B cell (primary cell): ENCODE results near the gene ZNF611. TPM values are rescaled to one million over a fixed set of nuclear protein-coding genes. Genes with fewer than 3 reads are reported as not detected.

Experiments used
- ATAC-seq: fragments of 200-7000 bp; cut with Tn5 transposase; one replicate; pipeline ENCODE4 v1.10.0; 2021; ENCODE audit warnings: low read depth, mild to moderate bottlenecking, moderate number of reproducible peaks, moderate library complexity
- CTCF ChIA-PET: fragments of 350-600 bp; sonication (Branson Sonifier 250); formaldehyde crosslinking; loops from one replicate; lab custom pipeline; 2021; ENCODE audit warnings: antibody characterized with exemption, inconsistent platforms; lab: Charles Lee
- POLR2A ChIA-PET: fragments of 350-600 bp; sonication (Branson Sonifier 250); formaldehyde crosslinking; loops from one replicate; lab custom pipeline; 2021; ENCODE audit warnings: antibody characterized with exemption; lab: Charles Lee
- DNase-seq: peaks from one replicate; pipeline ENCODE4 v3.0.0; 2013
- H2AFZ ChIP-seq: 2 replicates; pipeline ENCODE4 v1.6.1; 2012; ENCODE audit warnings: mild to moderate bottlenecking, low read depth, low read length; ENCODE audit not compliant: insufficient read depth, poor library complexity, severe bottlenecking
- H3K27ac ChIP-seq, 2 donors: 1 replicate in 1 of 2; 2 replicates in 1 of 2; pipeline ENCODE4 v1.5.1; 2012 to 2013; ENCODE audit warnings: low read length in 2 of 2, mild to moderate bottlenecking in 2 of 2, moderate library complexity in 1 of 2
- H3K27me3 ChIP-seq, 4 experiments: fragments of 200-600 bp in 1 of 4; sonication (generic) in 1 of 4; replicated peaks in 1 of 4; 1 replicate in 2 of 4; 2 replicates in 2 of 4; pipeline versions ENCODE4 v1.6.1 to v1.7.0; 2013 to 2016; ENCODE audit warnings: low read length in 3 of 4, mild to moderate bottlenecking in 2 of 4, mixed read lengths in 1 of 4, moderate library complexity in 1 of 4; ENCODE audit not compliant: insufficient read depth in 4 of 4, control insufficient read depth in 3 of 4; ENCODE audit errors: control extremely low read depth in 1 of 4
- H3K36me3 ChIP-seq, 2 experiments: replicated peaks in 1 of 2; 1 replicate in 1 of 2; 2 replicates in 1 of 2; pipeline versions ENCODE4 v1.6.1 to v1.7.1; 2013; ENCODE audit warnings: low read length in 1 of 2; ENCODE audit not compliant: insufficient read depth in 2 of 2, control insufficient read depth in 1 of 2; ENCODE audit errors: control extremely low read depth in 1 of 2, extremely low read depth in 1 of 2
- H3K4me1 ChIP-seq, 2 donors: fragments of 200-600 bp in 1 of 2; sonication (generic) in 1 of 2; 1 replicate in 1 of 2; 2 replicates in 1 of 2; pipeline versions ENCODE4 v1.5.1 to v1.6.1; 2013 to 2017; ENCODE audit warnings: low read length in 2 of 2; ENCODE audit not compliant: control insufficient read depth in 2 of 2, insufficient read depth in 2 of 2
- H3K4me2 ChIP-seq: replicated peaks from 2 replicates; pipeline ENCODE3; 2012; ENCODE audit warnings: mild to moderate bottlenecking, low read depth, low read length; ENCODE audit not compliant: poor library complexity, severe bottlenecking
- H3K4me3 ChIP-seq, 5 experiments: fragments of 200-600 bp in 1 of 5; sonication (generic) in 1 of 5; 1 replicate in 3 of 5; 2 replicates in 2 of 5; pipeline versions ENCODE4 v1.5.1 to v1.7.0; 2011 to 2016; ENCODE audit warnings: low read length in 4 of 5, mild to moderate bottlenecking in 4 of 5, low read depth in 2 of 5, control low read depth in 1 of 5, moderate library complexity in 1 of 5; ENCODE audit not compliant: insufficient read depth in 1 of 5; ENCODE audit errors: control extremely low read depth in 1 of 5, extremely low read depth in 1 of 5
- H3K79me2 ChIP-seq: fragments of 200-600 bp; sonication (generic); one replicate; pipeline ENCODE4 v1.6.0; 2016; ENCODE audit warnings: low read length; ENCODE audit not compliant: control insufficient read depth, insufficient read depth
- H3K9ac ChIP-seq: fragments of 200-600 bp; sonication (generic); 2 replicates; pipeline ENCODE4 v1.6.1; 2017; ENCODE audit warnings: mild to moderate bottlenecking, low read length, moderate library complexity
- H3K9me3 ChIP-seq, 3 donors: one replicate each; pipeline versions ENCODE4 v1.6.1 to v1.7.1; 2013; ENCODE audit warnings: low read length in 2 of 3; ENCODE audit not compliant: control insufficient read depth in 2 of 3, insufficient read depth in 1 of 3; ENCODE audit errors: control extremely low read depth in 1 of 3
- H4K20me1 ChIP-seq: 2 replicates; pipeline ENCODE4 v1.6.0; 2012; ENCODE audit warnings: mild to moderate bottlenecking, low read length; ENCODE audit not compliant: insufficient read depth, control insufficient read depth, poor library complexity, severe bottlenecking
- H3K27ac Mint-ChIP-seq: one replicate; pipeline ENCODE4 v1.8.0; 2021; ENCODE audit warnings: mixed read lengths
- H3K27me3 Mint-ChIP-seq: one replicate; pipeline ENCODE4 v1.8.0; 2021; ENCODE audit warnings: mixed read lengths
- H3K4me1 Mint-ChIP-seq: one replicate; pipeline ENCODE4 v1.8.0; 2021; ENCODE audit warnings: mixed read lengths
- H3K4me3 Mint-ChIP-seq: one replicate; pipeline ENCODE4 v1.8.0; 2021; ENCODE audit warnings: mixed read lengths
- H3K9me3 Mint-ChIP-seq: one replicate; pipeline ENCODE4 v1.8.0; 2022; ENCODE audit warnings: mixed read lengths; ENCODE audit not compliant: insufficient read depth
- EZH2 ChIP-seq: IDR thresholded peaks from 2 replicates; pipeline ENCODE4 v1.6.1; 2012; ENCODE audit warnings: borderline replicate concordance, low read depth, mild to moderate bottlenecking, moderate library complexity, low read length; ENCODE audit not compliant: insufficient read depth, poor library complexity, severe bottlenecking
- WGBS: methylation state at CpG from one replicate; pipeline ENCODE4 v1.1.5; 2013; ENCODE audit warnings: missing lambda C conversion rate; ENCODE audit not compliant: insufficient coverage; 5-methylcytosine and 5-hydroxymethylcytosine counted together
- intact Hi-C: fragments of 100-400 bp; cut with micrococcal nuclease; formaldehyde crosslinking; loops from one replicate; pipeline ENCODE4 v1.10.0; 2022
- polyA plus RNA-seq: library from polyadenylated mRNA; depleted of rRNA; stranded (reverse); fragments of >200 nt; gene quantifications from 2 replicates; pipeline ENCODE4 v1.2.3, GENCODE V29; 2012
- total RNA-seq, 2 donors: library from RNA; stranded (reverse); fragments of 120-200 nt in 1 of 2; gene quantifications; 1 replicate in 1 of 2; 2 replicates in 1 of 2; pipeline versions ENCODE4 v1.2.3 to v1.2.4, GENCODE V29; 2013 to 2022
- TF ChIP-seq, protein P1 (sequence below): fragments of 200-600 bp; IDR thresholded peaks from one replicate; pipeline ENCODE4 v1.8.0; 2022; ENCODE audit warnings: antibody characterized with exemption, mild to moderate bottlenecking

Gene ZNF611
- total and polyA plus RNA-seq, 2 donors (not counting 1 experiment from before 2014, with no cell fraction given), result 10.2 to 51.5 TPM

DNA sequence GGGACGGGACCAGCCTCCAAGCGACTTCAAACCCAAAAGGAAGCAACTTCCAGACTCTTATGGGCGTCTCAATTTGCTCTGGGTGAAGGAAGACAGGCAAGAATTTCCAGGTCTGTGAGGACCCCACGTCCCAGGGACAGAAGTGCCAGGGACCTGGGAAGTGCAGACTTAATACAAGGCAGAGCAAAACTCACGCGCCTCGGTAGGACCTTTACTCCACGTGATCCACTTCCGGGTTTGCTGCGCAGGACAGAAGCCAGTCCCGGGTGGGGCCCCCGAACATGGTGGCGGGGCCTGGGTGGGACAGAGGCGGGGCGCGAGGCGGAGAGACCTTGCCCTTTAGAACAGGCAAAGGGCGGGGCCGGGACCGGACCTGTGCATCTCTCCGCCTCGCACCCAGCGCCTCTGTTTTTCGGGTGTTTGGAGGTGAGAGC is 9.3 kb downstream of the ZNF611 start:
- TF ChIP-seq, protein P1, sequence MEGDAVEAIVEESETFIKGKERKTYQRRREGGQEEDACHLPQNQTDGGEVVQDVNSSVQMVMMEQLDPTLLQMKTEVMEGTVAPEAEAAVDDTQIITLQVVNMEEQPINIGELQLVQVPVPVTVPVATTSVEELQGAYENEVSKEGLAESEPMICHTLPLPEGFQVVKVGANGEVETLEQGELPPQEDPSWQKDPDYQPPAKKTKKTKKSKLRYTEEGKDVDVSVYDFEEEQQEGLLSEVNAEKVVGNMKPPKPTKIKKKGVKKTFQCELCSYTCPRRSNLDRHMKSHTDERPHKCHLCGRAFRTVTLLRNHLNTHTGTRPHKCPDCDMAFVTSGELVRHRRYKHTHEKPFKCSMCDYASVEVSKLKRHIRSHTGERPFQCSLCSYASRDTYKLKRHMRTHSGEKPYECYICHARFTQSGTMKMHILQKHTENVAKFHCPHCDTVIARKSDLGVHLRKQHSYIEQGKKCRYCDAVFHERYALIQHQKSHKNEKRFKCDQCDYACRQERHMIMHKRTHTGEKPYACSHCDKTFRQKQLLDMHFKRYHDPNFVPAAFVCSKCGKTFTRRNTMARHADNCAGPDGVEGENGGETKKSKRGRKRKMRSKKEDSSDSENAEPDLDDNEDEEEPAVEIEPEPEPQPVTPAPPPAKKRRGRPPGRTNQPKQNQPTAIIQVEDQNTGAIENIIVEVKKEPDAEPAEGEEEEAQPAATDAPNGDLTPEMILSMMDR, result no peak
- TF ChIP-seq EZH2, result no peak
- no peak for DNase-seq
- intact Hi-C loops, result no loop called here
- Mint-ChIP-seq H3K9me3 (no peaks in the 10 kb centered on the region), H3K27ac (no peak overlapping the region), H3K27me3 (no peaks in the 10 kb centered on the region), H3K4me3 (no peak overlapping the region), H3K4me1 (peaks cover 5% of the 10 kb centered on the region)
- Histone ChIP-seq H3K27ac (no peak overlapping the region), H3K27me3 (no peaks in the 10 kb centered on the region), H3K79me2 (peaks cover 20% of the 10 kb centered on the region), H3K4me3 (no peak overlapping the region), H3K36me3 (peaks cover 0 to 42% of the 10 kb centered on the region in 2 experiments), H3K4me1 (no peaks in the 10 kb centered on the region), H3K9me3 (peaks cover 0 to 25% (median 5%) of the 10 kb centered on the region in 3 donors), H3K4me2 (no peak overlapping the region), H4K20me1 (no peaks in the 10 kb centered on the region), H2AFZ (no peak overlapping the region), H3K9ac (no peak overlapping the region)
- no peak for ATAC-seq
- POLR2A ChIA-PET, result no interaction called here
- WGBS, result 96% methylated on average over 24 of the region's 24 CpGs
- CTCF ChIA-PET, result no interaction called here

DNA sequence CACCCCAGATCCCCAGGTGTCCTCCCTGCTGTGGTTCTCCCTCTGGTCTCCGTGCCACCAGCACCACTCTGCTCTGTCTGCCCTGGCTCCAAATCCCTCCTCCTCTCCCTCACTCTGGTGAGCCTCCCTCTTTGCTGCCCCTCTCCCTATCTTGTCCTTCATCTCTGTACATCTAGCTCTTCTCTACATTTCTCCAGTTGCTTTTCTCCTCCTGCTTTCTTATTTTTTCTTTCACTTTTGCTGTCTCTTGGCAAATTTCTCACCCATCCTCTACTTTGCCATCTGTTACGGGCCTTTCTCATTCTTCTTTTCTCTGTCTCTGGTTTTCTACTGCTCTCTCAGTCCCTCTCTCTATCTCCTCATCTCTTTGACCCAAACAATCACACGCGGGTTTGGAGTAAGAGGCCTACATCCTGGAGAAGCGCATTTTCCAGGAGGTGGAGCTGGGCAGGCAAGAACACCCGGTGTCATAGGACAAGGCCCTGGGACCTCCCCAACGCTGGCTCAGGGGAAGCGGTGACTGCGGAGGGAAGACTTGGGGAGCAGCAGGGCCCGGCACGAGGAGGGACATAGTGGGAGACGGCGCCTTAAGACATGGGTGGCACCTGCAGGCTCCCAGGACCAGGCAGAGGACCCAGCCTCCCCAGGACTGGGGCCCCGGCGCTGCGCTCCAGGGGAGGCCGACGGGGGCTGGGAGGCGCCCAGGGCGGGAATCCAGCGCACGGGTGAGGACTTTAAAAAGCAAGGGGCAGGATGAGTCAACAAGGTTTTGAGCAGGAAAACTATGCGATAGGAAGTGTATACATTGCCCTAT is 9.9 kb downstream of the ZNF611 start:
- H3K9ac ChIP-seq, result no peak overlapping the region
- intact Hi-C loops, result no loop called here
- no peaks in the 10 kb centered on the region for H4K20me1 ChIP-seq
- H3K4me1 ChIP-seq, result no peaks in the 10 kb centered on the region
- H3K27me3 ChIP-seq, result no peaks in the 10 kb centered on the region
- H3K27ac ChIP-seq, result no peak overlapping the region
- peaks cover 0 to 30% (median 6%) of the 10 kb centered on the region in 3 donors for H3K9me3 ChIP-seq
- TF ChIP-seq, protein P1, result no peak
- no peak for TF ChIP-seq EZH2
- Mint-ChIP-seq H3K4me3 (no peak overlapping the region), H3K27me3 (no peaks in the 10 kb centered on the region), H3K9me3 (no peaks in the 10 kb centered on the region), H3K4me1 (peaks cover 5% of the 10 kb centered on the region), H3K27ac (no peak overlapping the region)
- WGBS, result 97% methylated on average over 19 of the region's 23 CpGs
- DNase-seq, result no peak
- ChIA-PET CTCF (no interaction called here), POLR2A (no interaction called here)
- H3K4me2 ChIP-seq, result no peak overlapping the region
- no peak overlapping the region for H3K4me3 ChIP-seq
- H3K36me3 ChIP-seq, result peaks cover 0 to 46% of the 10 kb centered on the region in 2 experiments
- H3K79me2 ChIP-seq, result peaks cover 19% of the 10 kb centered on the region
- ATAC-seq, result no peak
- no peak overlapping the region for H2AFZ ChIP-seq
